HCT116 (cell line): ENCODE measurements around the gene FSIP1. TPM values are rescaled to one million over a fixed set of nuclear protein-coding genes. Genes with fewer than 3 reads are reported as not detected.

Experiments
- ATAC-seq: fragments of 200-7000 bp; cut with Tn5 transposase; 2 replicates; pipeline ENCODE4 v1.9.1; 2020; ENCODE audit warnings: mild to moderate bottlenecking, moderate library complexity
- BruUV-seq: library from RNA; stranded (reverse); fragments of 400-500 nt; replicated peaks from 2 replicates; lab custom pipeline; 2021; lab: Mats Ljungman, UMichigan
- CTCF ChIA-PET: fragments of 300-600 bp; sonication (Branson Sonifier 250); formaldehyde crosslinking; loops from one replicate; lab custom pipeline; 2021; ENCODE audit warnings: antibody characterized with exemption; lab: Charles Lee
- POLR2A ChIA-PET: fragments of 300-600, 350-600 bp; sonication (Branson Sonifier 250); formaldehyde crosslinking; loops from one replicate; lab custom pipeline; 2021; ENCODE audit warnings: antibody characterized with exemption; lab: Charles Lee
- RAD21 ChIA-PET, 2 experiments: fragments of 300-600 bp; sonication (Branson Sonifier 250); formaldehyde crosslinking; loops; one replicate each; lab custom pipeline; 2023; ENCODE audit warnings: low total read pairs in 2 of 2; ENCODE audit not compliant: uncharacterized antibody in 2 of 2, unreplicated experiment in 2 of 2, low non-redundant PET in 1 of 2; lab: Charles Lee
- DNase-seq: peaks from one replicate; pipeline ENCODE4 v3.0.0-alpha.2; 2010; ENCODE audit warnings: low read depth, low spot score
- H2AFZ ChIP-seq: fragments of 200-600 bp; shearing (Covaris generic), sonication (generic); 2 replicates; pipeline ENCODE4 v1.6.1; 2017; ENCODE audit warnings: low read depth, mixed run types, mixed read lengths, antibody characterized with exemption, low read length; ENCODE audit not compliant: poor library complexity, severe bottlenecking
- H3K27ac ChIP-seq: 2 replicates; pipeline ENCODE4 v1.5.1; 2012; ENCODE audit warnings: low read depth, low read length
- H3K27me3 ChIP-seq: fragments of 200-600 bp; sonication (generic); 2 replicates; pipeline ENCODE4 v1.6.1; 2016; ENCODE audit warnings: mixed run types, low read length, mixed read lengths; ENCODE audit not compliant: insufficient read depth
- H3K36me3 ChIP-seq, 2 experiments: fragments of 200-500 bp in 1 of 2; fragments of 200-600 bp in 1 of 2; sonication (Bioruptor generic) in 1 of 2; sonication (generic) in 1 of 2; 2 replicates each; pipeline versions ENCODE4 v1.5.1 to v1.6.1; 2014 to 2016; ENCODE audit warnings: low read length in 2 of 2, inconsistent platforms in 1 of 2, mixed read lengths in 1 of 2, mixed run types in 1 of 2; ENCODE audit not compliant: insufficient read depth in 2 of 2, control insufficient read depth in 1 of 2
- H3K4me1 ChIP-seq, 2 experiments: fragments of 200-600 bp in 1 of 2; sonication (generic) in 1 of 2; 2 replicates each; pipeline versions ENCODE4 v1.5.1 to v1.6.1; 2012 to 2017; ENCODE audit warnings: low read length in 2 of 2, inconsistent platforms in 1 of 2, mild to moderate bottlenecking in 1 of 2, mixed read lengths in 1 of 2, mixed run types in 1 of 2, moderate library complexity in 1 of 2; ENCODE audit not compliant: insufficient read depth in 2 of 2, control insufficient read depth in 1 of 2
- H3K4me2 ChIP-seq: fragments of 200-600 bp; sonication (generic); 2 replicates; pipeline ENCODE4 v1.6.1; 2017; ENCODE audit warnings: mixed run types, low read length, mixed read lengths
- H3K4me3 ChIP-seq, 2 experiments: fragments of 200-600 bp in 1 of 2; sonication (generic) in 1 of 2; replicated peaks in 1 of 2; 2 replicates each; pipeline ENCODE4 v1.5.1; 2011 to 2016; ENCODE audit warnings: low read length in 2 of 2, control low read depth in 1 of 2, low read depth in 1 of 2, mild to moderate bottlenecking in 1 of 2, mixed read lengths in 1 of 2, mixed run types in 1 of 2
- H3K79me2 ChIP-seq: fragments of 200-600 bp; sonication (generic); 2 replicates; pipeline ENCODE4 v1.6.1; 2017; ENCODE audit warnings: mild to moderate bottlenecking, mixed run types, low read length, moderate library complexity, mixed read lengths; ENCODE audit not compliant: insufficient read depth
- H3K9ac ChIP-seq: fragments of 200-600 bp; sonication (generic); 2 replicates; pipeline ENCODE4 v1.6.1; 2016; ENCODE audit warnings: low read length, mixed read lengths
- H3K9me2 ChIP-seq: fragments of 200-600 bp; sonication (generic), shearing (Covaris generic); 2 replicates; pipeline ENCODE4 v1.6.1; 2017; ENCODE audit warnings: mixed run types, mild to moderate bottlenecking, moderate library complexity; ENCODE audit not compliant: insufficient read depth
- H3K9me3 ChIP-seq, 2 experiments: fragments of 200-500 bp in 1 of 2; fragments of 200-600 bp in 1 of 2; sonication (Bioruptor generic) in 1 of 2; sonication (generic) in 1 of 2; 2 replicates each; pipeline ENCODE4 v1.6.1; 2014 to 2017; ENCODE audit warnings: low read length in 2 of 2, mixed read lengths in 2 of 2, inconsistent platforms in 1 of 2, low read depth in 1 of 2, mild to moderate bottlenecking in 1 of 2, mixed run types in 1 of 2, moderate library complexity in 1 of 2; ENCODE audit not compliant: control insufficient read depth in 1 of 2, insufficient read depth in 1 of 2
- H4K20me1 ChIP-seq: fragments of 200-600 bp; sonication (generic), shearing (Covaris generic); 2 replicates; pipeline ENCODE4 v1.6.1; 2017; ENCODE audit warnings: mixed run types, mild to moderate bottlenecking, moderate library complexity; ENCODE audit not compliant: insufficient read depth
- CBX3 ChIP-seq: IDR thresholded peaks from 2 replicates; pipeline ENCODE4 v1.6.1; 2012; ENCODE audit warnings: low read depth
- EZH2 ChIP-seq: fragments of 200-600 bp; sonication (generic); IDR thresholded peaks from 2 replicates; pipeline ENCODE4 v1.6.1; 2017; ENCODE audit warnings: antibody characterized with exemption, mixed run types
- EZH2phosphoT487 ChIP-seq: fragments of 200-600 bp; IDR thresholded peaks from 2 replicates; pipeline ENCODE4 v1.6.1; 2018; ENCODE audit warnings: antibody characterized with exemption, borderline replicate concordance
- RAD21 ChIP-seq: IDR thresholded peaks from 2 replicates; pipeline ENCODE4 v1.6.1; 2012; ENCODE audit warnings: low read depth, mild to moderate bottlenecking
- SRF ChIP-seq: IDR thresholded peaks from 2 replicates; pipeline ENCODE4 v1.6.1; 2012; ENCODE audit warnings: low read depth
- TCF7L2 ChIP-seq: IDR thresholded peaks from 2 replicates; pipeline ENCODE4 v1.7.0; 2011; ENCODE audit warnings: borderline replicate concordance, inconsistent platforms; ENCODE audit not compliant: insufficient read depth, insufficient read length; ENCODE audit errors: extremely low read depth
- intact Hi-C: fragments of 100-400 bp; cut with micrococcal nuclease; formaldehyde crosslinking; loops from 2 replicates; pipeline ENCODE4 v1.10.0; 2022
- total RNA-seq: library from RNA; stranded (reverse); gene quantifications from one replicate; pipeline ENCODE4 v1.2.1, GENCODE V29; 2021; ENCODE audit not compliant: unreplicated experiment
- TF ChIP-seq, protein P1 (sequence below): IDR thresholded peaks from 2 replicates; pipeline ENCODE4 v1.6.1; 2012; ENCODE audit warnings: low read depth

The FSIP1 gene
- total RNA-seq, 1 experiment from 2014 or later, result 0.42 TPM

DNA sequence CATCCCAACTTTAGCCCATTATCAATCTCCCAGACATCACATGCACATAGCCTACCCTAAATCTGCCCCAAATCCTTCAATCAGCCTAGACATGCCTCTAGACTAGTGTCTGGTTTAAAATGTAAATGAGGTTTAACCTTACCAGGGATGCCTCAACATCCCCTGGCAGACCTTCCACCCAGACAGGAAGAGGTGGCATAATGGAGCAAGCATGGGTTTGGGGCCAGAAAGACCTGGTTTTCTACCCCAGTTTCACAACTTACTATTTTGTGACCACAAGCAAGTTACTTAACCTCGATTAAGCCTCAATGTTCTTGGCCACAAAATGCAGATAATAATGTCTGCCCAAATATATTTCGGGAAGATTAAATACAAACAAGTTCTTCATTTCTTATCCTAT, 230.1 kb downstream of the FSIP1 start:
- Histone ChIP-seq H3K9me2 (no peaks in the 10 kb centered on the region), H3K9ac (no peak overlapping the region), H3K4me3 (no peak overlapping the region), H3K4me2 (no peak overlapping the region), H3K36me3 (no peaks in the 10 kb centered on the region), H3K4me1 (no peaks in the 10 kb centered on the region), H2AFZ (no peak overlapping the region), H3K79me2 (no peaks in the 10 kb centered on the region), H3K27me3 (no peaks in the 10 kb centered on the region), H3K27ac (no peak overlapping the region), H4K20me1 (no peaks in the 10 kb centered on the region), H3K9me3 (no peaks in the 10 kb centered on the region)
- ATAC-seq (no peak), DNase-seq (no peak)
- TF ChIP-seq, protein P1, sequence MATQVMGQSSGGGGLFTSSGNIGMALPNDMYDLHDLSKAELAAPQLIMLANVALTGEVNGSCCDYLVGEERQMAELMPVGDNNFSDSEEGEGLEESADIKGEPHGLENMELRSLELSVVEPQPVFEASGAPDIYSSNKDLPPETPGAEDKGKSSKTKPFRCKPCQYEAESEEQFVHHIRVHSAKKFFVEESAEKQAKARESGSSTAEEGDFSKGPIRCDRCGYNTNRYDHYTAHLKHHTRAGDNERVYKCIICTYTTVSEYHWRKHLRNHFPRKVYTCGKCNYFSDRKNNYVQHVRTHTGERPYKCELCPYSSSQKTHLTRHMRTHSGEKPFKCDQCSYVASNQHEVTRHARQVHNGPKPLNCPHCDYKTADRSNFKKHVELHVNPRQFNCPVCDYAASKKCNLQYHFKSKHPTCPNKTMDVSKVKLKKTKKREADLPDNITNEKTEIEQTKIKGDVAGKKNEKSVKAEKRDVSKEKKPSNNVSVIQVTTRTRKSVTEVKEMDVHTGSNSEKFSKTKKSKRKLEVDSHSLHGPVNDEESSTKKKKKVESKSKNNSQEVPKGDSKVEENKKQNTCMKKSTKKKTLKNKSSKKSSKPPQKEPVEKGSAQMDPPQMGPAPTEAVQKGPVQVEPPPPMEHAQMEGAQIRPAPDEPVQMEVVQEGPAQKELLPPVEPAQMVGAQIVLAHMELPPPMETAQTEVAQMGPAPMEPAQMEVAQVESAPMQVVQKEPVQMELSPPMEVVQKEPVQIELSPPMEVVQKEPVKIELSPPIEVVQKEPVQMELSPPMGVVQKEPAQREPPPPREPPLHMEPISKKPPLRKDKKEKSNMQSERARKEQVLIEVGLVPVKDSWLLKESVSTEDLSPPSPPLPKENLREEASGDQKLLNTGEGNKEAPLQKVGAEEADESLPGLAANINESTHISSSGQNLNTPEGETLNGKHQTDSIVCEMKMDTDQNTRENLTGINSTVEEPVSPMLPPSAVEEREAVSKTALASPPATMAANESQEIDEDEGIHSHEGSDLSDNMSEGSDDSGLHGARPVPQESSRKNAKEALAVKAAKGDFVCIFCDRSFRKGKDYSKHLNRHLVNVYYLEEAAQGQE, result no peak
- TF ChIP-seq RAD21 (no peak), SRF (no peak), TCF7L2 (no peak)
- no TSS peak for BruUV-seq
- intact Hi-C loops, result no loop called here
- ChIA-PET CTCF (no interaction called here), RAD21 (no interaction called here), POLR2A (no interaction called here)

DNA sequence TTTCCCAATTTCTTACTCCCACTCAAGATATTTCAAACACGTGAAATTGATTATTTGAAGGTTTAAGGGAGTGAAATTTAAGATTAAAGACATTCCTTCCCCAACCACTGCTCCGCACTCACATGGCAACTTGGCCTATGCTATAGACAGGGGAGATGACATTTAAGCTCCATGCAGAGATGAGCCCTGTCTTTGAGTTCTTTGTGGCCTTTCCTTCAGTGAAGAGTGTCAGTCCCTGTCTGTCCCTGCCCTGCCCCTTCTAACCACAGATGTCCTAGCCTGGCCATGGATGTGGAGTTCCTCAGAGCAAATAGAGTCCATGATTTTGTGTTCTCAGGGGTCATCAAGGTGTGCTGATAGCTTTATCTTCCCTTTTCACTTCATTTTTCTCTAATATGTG, 231.2 kb downstream of the FSIP1 start:
- no peak overlapping the region for H2AFZ ChIP-seq
- no TSS peak for BruUV-seq
- POLR2A ChIA-PET, result no interaction called here

More for the DNA sequence above, 231.2 kb downstream of the FSIP1 start:
- H3K9ac ChIP-seq, result no peak overlapping the region
- H3K36me3 ChIP-seq, result no peaks in the 10 kb centered on the region
- H3K4me2 ChIP-seq, result no peak overlapping the region
- no peaks in the 10 kb centered on the region for H4K20me1 ChIP-seq
- RAD21 ChIA-PET, result no interaction called here
- TF ChIP-seq CBX3 (no peak), EZH2 (no peak), EZH2phosphoT487 (no peak)
- no peak overlapping the region for H3K4me3 ChIP-seq
- intact Hi-C loops, result no loop called here
- H3K79me2 ChIP-seq, result no peaks in the 10 kb centered on the region
- DNase-seq, result no peak
- no peak for ATAC-seq
- H3K4me1 ChIP-seq, result no peaks in the 10 kb centered on the region
- CTCF ChIA-PET, result no interaction called here
- H3K27ac ChIP-seq, result no peak overlapping the region
- H3K9me2 ChIP-seq, result no peaks in the 10 kb centered on the region
- no peaks in the 10 kb centered on the region for H3K27me3 ChIP-seq
- no peaks in the 10 kb centered on the region for H3K9me3 ChIP-seq

Other genes starting within 250 kb of the FSIP1 start
- gene THBS1, start 201.8 kb downstream of the FSIP1 start, total RNA-seq, result 6.3 TPM
- gene GPR176, start 137.4 kb upstream of the FSIP1 start, total RNA-seq, result 1.7 TPM
- gene EIF2AK4, start 151.3 kb upstream of the FSIP1 start, total RNA-seq, result 42.8 TPM